Sigmoid colon (tissue), 7 donors: ENCODE measurements around the gene CLIC5. TPM values are rescaled to one million over a fixed set of nuclear protein-coding genes. Genes with fewer than 3 reads are reported as not detected.

Experiments used
- DNase-seq: peaks from one replicate; pipeline ENCODE4 v3.0.0-alpha.2; 2019
- H3K27ac ChIP-seq, 4 donors: fragments of 200-600 bp; sonication (generic); one replicate each; pipeline ENCODE4 v1.5.1; 2016 to 2019; ENCODE audit warnings: mild to moderate bottlenecking in 1 of 4
- H3K27me3 ChIP-seq, 3 donors: fragments of 200-600 bp; sonication (generic); one replicate each; pipeline ENCODE4 v1.5.1; 2019; ENCODE audit warnings: mild to moderate bottlenecking in 1 of 3
- H3K36me3 ChIP-seq, 4 donors: fragments of 200-600 bp; sonication (generic); one replicate each; pipeline ENCODE4 v1.5.1; 2016 to 2019
- H3K4me1 ChIP-seq, 4 donors: fragments of 200-600 bp; sonication (generic); one replicate each; pipeline ENCODE4 v1.5.1; 2017 to 2019
- H3K4me3 ChIP-seq, 4 donors: fragments of 200-600 bp; sonication (generic); one replicate each; pipeline ENCODE4 v1.5.1; 2017 to 2019; ENCODE audit warnings: mild to moderate bottlenecking in 2 of 4, moderate library complexity in 1 of 4
- H3K9me3 ChIP-seq, 4 donors: fragments of 200-600 bp in 3 of 4; sonication (generic) in 3 of 4; one replicate each; pipeline versions ENCODE4 v1.5.1 to v1.6.1; 2013 to 2019
- CTCF ChIP-seq, 4 experiments: fragments of 450-650 bp in 3 of 4; fragments of 200-600 bp in 1 of 4; IDR thresholded peaks; one replicate each; pipeline ENCODE4 v1.5.1; 2016 to 2019; ENCODE audit warnings: antibody characterized with exemption in 4 of 4, mild to moderate bottlenecking in 3 of 4, moderate library complexity in 2 of 4
- EP300 ChIP-seq, 4 donors: sonication (generic); formaldehyde crosslinking; IDR thresholded peaks; one replicate each; pipeline ENCODE4 v1.6.1; 2017; ENCODE audit warnings: antibody characterized with exemption in 4 of 4
- POLR2A ChIP-seq, 2 donors: fragments of 450-650 bp; IDR thresholded peaks; one replicate each; pipeline ENCODE4 v1.6.1; 2016; ENCODE audit warnings: antibody characterized with exemption in 2 of 2, mild to moderate bottlenecking in 2 of 2, moderate library complexity in 2 of 2
- POLR2AphosphoS5 ChIP-seq, 4 donors: sonication (generic); formaldehyde crosslinking; IDR thresholded peaks; one replicate each; pipeline ENCODE4 v1.6.1; 2017; ENCODE audit warnings: antibody characterized with exemption in 4 of 4
- WGBS, 2 donors: extraction: QIAGEN DNeasy Blood & Tissue Kit; methylation state at CpG; one replicate each; pipeline ENCODE4 v1.1.7; 2013; 5-methylcytosine and 5-hydroxymethylcytosine counted together
- intact Hi-C: fragments of 100-400 bp; cut with DNase I; formaldehyde crosslinking; loops from one replicate; pipeline ENCODE4 v1.15.1; 2023
- polyA plus RNA-seq, 3 donors: library from polyadenylated mRNA; stranded (reverse); fragments of 200-250 nt; gene quantifications; one replicate each; pipeline ENCODE4 v1.2.3, GENCODE V29; 2013
- total RNA-seq, 4 donors: library from RNA; depleted of rRNA; stranded (reverse); fragments of >200 nt; gene quantifications; one replicate each; pipeline ENCODE4 v1.1.0, GENCODE V29; 2016
- donor health status: healthy with polysubstance abuse.
- donor health status: Bipolar disorder and iron deficiency.
- donor health status: healthy.

Gene CLIC5
- total and polyA plus RNA-seq, 7 donors = 1.8 to 77.0 (median 3.5) TPM

GRCh38 chr6:45837541-45838200, 178.0 kb downstream of the CLIC5 start:
- no peaks in the 10 kb centered on the region for H3K36me3 ChIP-seq
- 66 to 88% methylated on average over 5 of the region's 5 CpGs for WGBS, 2 donors
- no peak overlapping the region for H3K4me3 ChIP-seq
- no peaks in the 10 kb centered on the region for H3K4me1 ChIP-seq
- TF ChIP-seq POLR2AphosphoS5 (IDR thresholded peaks at IDR 0.05) = no peak
- no peak for TF ChIP-seq EP300 (IDR thresholded peaks at IDR 0.05)
- no peak for TF ChIP-seq CTCF (IDR thresholded peaks at IDR 0.05)
- no peak for TF ChIP-seq POLR2A (IDR thresholded peaks at IDR 0.05)
- no peak overlapping the region for H3K27ac ChIP-seq
- intact Hi-C loops = no loop called here
- no peaks in the 10 kb centered on the region for H3K27me3 ChIP-seq
- DNase-seq = no peak
- no peaks in the 10 kb centered on the region for H3K9me3 ChIP-seq

GRCh38 chr6:45836984-45837383, 178.7 kb downstream of the CLIC5 start:
- no peaks in the 10 kb centered on the region for H3K4me1 ChIP-seq
- H3K27me3 ChIP-seq = no peaks in the 10 kb centered on the region
- intact Hi-C loops = no loop called here
- no peak for DNase-seq
- 79 to 84% methylated on average over 5 of the region's 5 CpGs for WGBS, 2 donors
- no peak for TF ChIP-seq CTCF (IDR thresholded peaks at IDR 0.05)
- TF ChIP-seq POLR2A (IDR thresholded peaks at IDR 0.05) = no peak
- TF ChIP-seq POLR2AphosphoS5 (IDR thresholded peaks at IDR 0.05) = no peak
- no peak for TF ChIP-seq EP300 (IDR thresholded peaks at IDR 0.05)
- H3K9me3 ChIP-seq = no peaks in the 10 kb centered on the region
- H3K27ac ChIP-seq = no peak overlapping the region
- no peak overlapping the region for H3K4me3 ChIP-seq
- no peaks in the 10 kb centered on the region for H3K36me3 ChIP-seq

GRCh38 chr6:45836438-45836824, 179.2 kb downstream of the CLIC5 start:
- TF ChIP-seq EP300 (IDR thresholded peaks at IDR 0.05) (no peak), POLR2AphosphoS5 (IDR thresholded peaks at IDR 0.05) (no peak), CTCF (IDR thresholded peaks at IDR 0.05) (no peak), POLR2A (IDR thresholded peaks at IDR 0.05) (no peak)
- WGBS, 2 donors = 60 to 74% methylated on average over 4 of the region's 4 CpGs
- no peak for DNase-seq

GRCh38 chr6:45835721-45836437, 179.8 kb downstream of the CLIC5 start:
- WGBS, 2 donors = 75 to 80% methylated on average over 4 of the region's 4 CpGs
- H3K4me3 ChIP-seq = no peak overlapping the region
- H3K27ac ChIP-seq = no peak overlapping the region
- no peak for TF ChIP-seq CTCF (IDR thresholded peaks at IDR 0.05)
- TF ChIP-seq EP300 (IDR thresholded peaks at IDR 0.05) = no peak
- no peak for TF ChIP-seq POLR2A (IDR thresholded peaks at IDR 0.05)
- TF ChIP-seq POLR2AphosphoS5 (IDR thresholded peaks at IDR 0.05) = no peak
- no peak for DNase-seq
- H3K4me1 ChIP-seq = no peaks in the 10 kb centered on the region
- H3K36me3 ChIP-seq = no peaks in the 10 kb centered on the region
- intact Hi-C loops = no loop called here
- no peaks in the 10 kb centered on the region for H3K9me3 ChIP-seq
- no peaks in the 10 kb centered on the region for H3K27me3 ChIP-seq

More at GRCh38 chr6:45836438-45836824, 179.2 kb downstream of the CLIC5 start:
- Histone ChIP-seq H3K4me1 (no peaks in the 10 kb centered on the region), H3K4me3 (no peak overlapping the region), H3K9me3 (no peaks in the 10 kb centered on the region), H3K36me3 (no peaks in the 10 kb centered on the region), H3K27me3 (no peaks in the 10 kb centered on the region), H3K27ac (no peak overlapping the region)
- intact Hi-C loops = no loop called here
